GM12874 (cell line): ENCODE results near the gene ZNF638.

ENCODE experiments used
- CTCF ChIP-seq: IDR thresholded peaks from 2 replicates; pipeline ENCODE4 v1.5.1; 2011; ENCODE audit warnings: low read depth, mild to moderate bottlenecking, control low read depth, low read length, moderate library complexity; ENCODE audit not compliant: insufficient read depth

The ZNF638 gene

GRCh38 chr2:71452565-71452964 is 121.0 kb downstream of the ZNF638 start:
- no peak for TF ChIP-seq CTCF

- no peak for TF ChIP-seq CTCF
These were observed 122.0 kb downstream of the ZNF638 start, which contains the start of gene DYSF for GRCh38 chr2:71453404-71454220. Gene DYSF, plus strand, starts transcription at chr2:71453561.

DNA sequence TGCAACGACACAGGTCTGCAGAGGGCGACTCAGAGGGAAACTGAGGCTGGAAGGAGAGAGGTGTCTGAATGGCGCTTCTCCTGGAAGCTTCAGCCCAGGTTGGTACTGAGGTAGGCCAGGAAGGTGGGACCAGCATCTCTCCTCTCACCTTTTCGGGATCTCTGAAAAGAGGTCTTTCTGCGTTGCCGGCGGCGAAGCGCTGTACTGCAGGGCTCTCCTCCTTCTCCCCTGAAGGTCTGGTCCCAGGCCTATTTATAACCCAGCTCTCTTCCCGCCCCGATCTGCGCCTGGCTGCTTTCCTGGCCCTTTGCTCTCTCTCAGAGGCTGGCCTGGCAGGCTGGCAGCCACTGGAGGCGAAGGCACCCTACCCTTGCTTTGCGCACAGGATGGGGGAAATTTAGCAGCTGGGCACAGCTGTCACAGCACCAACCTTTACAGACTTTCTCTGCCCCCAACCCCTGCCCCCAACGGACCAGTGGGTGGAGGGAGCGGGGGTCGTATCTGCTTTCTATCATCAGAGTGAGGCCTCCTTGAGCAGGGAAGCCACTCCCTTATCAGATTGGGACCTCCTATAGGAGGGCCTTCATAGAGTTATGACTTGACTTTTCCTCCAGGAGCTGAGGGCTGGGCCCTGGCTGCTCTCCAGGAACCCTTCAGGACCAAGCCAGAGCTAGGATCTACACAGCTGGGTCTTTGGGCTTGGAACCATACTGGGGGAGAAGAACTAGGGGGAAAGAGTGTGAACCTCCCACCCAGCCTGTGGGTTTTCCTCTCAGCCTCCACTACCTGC is 122.8 kb downstream of the ZNF638 start:
- no peak for TF ChIP-seq CTCF

GRCh38 chr2:71455011-71455740 is 123.6 kb downstream of the ZNF638 start:
- no peak for TF ChIP-seq CTCF

DNA sequence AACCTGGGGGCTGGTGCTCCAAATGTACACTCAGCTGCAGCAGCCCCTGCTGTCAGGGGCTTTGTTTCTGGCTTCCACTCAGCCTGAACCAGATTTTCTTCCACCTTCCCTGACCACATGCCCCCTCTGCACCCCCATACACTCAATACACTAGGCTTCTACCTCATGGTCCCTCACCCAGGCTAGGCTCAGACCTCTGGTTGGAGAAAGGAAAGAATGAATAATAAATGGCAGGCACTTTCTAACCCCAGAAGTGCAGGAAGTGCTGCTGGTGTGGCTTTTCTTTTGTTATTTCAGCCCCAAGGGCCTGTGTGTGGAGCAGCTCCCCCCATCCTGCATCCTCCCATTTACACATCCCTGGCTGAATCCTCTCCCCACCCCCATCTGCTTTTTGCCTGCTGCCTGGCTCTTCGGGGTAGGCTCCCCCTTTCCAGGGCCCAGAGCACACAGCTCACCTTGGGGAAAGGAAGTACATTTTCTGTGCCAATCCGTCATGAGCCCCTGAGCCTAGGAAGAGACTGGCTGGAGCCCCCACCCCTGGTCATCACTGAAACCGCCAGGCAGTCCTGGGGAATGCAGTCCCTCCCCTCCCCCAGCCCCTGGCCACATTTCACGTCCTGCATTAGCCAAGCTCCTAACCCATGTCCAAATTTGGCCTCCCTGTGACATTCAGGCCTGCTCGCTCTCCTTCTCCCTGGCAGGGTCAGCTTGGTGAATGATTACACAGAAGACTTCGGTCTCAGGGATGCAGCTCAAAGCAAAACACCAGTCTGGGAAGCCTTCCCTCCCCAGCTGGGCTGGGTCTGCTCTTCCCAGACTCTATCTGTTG is 124.4 kb downstream of the ZNF638 start:
- no peak for TF ChIP-seq CTCF

- TF ChIP-seq CTCF = no peak
These were observed 125.0 kb downstream of the ZNF638 start for GRCh38 chr2:71456617-71457016.
